Progenitor cell of endocrine pancreas (in vitro differentiated cells): Measurements from ENCODE around the gene MGAT5B. TPM values are rescaled to one million over a fixed set of nuclear protein-coding genes. Genes with fewer than 3 reads are reported as not detected.

Experiments used
- DNase-seq: peaks from one replicate; pipeline ENCODE4 v3.0.0; 2021; ENCODE audit warnings: low spot score; ENCODE audit not compliant: unreplicated experiment
- H3K27ac Mint-ChIP-seq: 2 replicates; pipeline ENCODE4 v1.8.0; 2021; ENCODE audit warnings: mild to moderate bottlenecking, moderate library complexity, mixed read lengths
- H3K27me3 Mint-ChIP-seq: 2 replicates; pipeline ENCODE4 v1.8.0; 2021; ENCODE audit warnings: mixed read lengths
- H3K36me3 Mint-ChIP-seq: 2 replicates; pipeline ENCODE4 v1.8.0; 2022; ENCODE audit warnings: mixed read lengths; ENCODE audit not compliant: insufficient read depth
- H3K4me1 Mint-ChIP-seq: 2 replicates; pipeline ENCODE4 v1.8.0; 2021; ENCODE audit warnings: low read depth, mixed read lengths
- H3K4me3 Mint-ChIP-seq: 2 replicates; pipeline ENCODE4 v1.8.0; 2021; ENCODE audit warnings: low read depth, mild to moderate bottlenecking, moderate library complexity, mixed read lengths
- H3K9me3 Mint-ChIP-seq: 2 replicates; pipeline ENCODE4 v1.8.0; 2021; ENCODE audit warnings: low read depth, mixed read lengths
- CTCF ChIP-seq: fragments of 200-600 bp; sonication (generic); IDR thresholded peaks from one replicate; pipeline ENCODE4 v1.5.0; 2021; ENCODE audit warnings: antibody characterized with exemption, mild to moderate bottlenecking; ENCODE audit not compliant: unreplicated experiment
- total RNA-seq: library from RNA; stranded (reverse); gene quantifications from 2 replicates; pipeline ENCODE4 v1.2.1, GENCODE V29; 2021

MGAT5B gene
- total RNA-seq, 1 donor from 2014 or later: 2.8 TPM

DNA sequence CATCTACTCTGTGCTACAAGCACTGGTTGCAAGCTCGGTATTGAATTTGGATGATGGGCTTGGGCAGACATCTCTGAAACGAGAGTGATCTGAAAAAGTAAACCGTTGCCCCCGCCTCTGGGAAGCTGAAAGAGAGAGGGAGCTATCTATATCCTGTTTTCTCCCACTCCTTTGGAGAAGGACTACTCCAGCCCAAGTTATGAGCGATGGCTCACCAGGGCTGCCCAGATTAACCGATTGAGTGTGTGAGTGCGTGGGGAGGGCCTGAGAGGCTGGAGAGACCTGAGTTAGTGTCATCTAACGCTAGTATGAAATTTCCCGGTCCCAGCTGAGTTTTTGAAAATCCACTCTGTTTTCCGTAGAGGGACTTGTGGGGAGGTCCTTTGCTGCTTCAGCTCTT is 11.5 kb downstream of the MGAT5B start:
- H3K9me3 Mint-ChIP-seq: no peaks in the 10 kb centered on the region
- peaks cover 24% of the 10 kb centered on the region for H3K27me3 Mint-ChIP-seq
- no peaks in the 10 kb centered on the region for H3K36me3 Mint-ChIP-seq
- no peak overlapping the region for H3K27ac Mint-ChIP-seq
- no peak for DNase-seq
- H3K4me1 Mint-ChIP-seq: no peaks in the 10 kb centered on the region
- TF ChIP-seq CTCF: no peak
- H3K4me3 Mint-ChIP-seq: no peak overlapping the region

DNA sequence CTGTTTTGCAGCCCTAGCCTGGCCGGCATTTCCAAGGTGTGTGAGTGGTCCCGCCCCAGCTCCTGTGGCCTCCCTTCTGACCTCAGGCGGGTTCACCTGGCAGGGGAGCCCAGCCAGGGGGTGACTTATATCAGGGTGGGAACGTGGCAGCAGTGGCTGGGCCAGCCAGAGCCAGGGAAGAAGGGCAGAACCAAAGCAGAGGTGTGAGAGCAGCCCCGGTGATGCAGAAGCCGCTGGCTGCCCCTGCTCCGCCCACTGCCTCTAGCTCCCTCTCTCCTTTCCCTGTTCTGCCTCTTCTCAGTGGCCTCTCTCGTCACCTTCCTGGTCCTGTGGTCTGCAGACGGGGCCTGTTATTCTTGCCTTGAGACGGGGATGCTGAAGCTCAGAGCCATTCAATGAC is 12.1 kb downstream of the MGAT5B start:
- TF ChIP-seq CTCF: no peak
- H3K4me3 Mint-ChIP-seq: no peak overlapping the region
- H3K27me3 Mint-ChIP-seq: peaks cover 24% of the 10 kb centered on the region
- no peak for DNase-seq
- no peaks in the 10 kb centered on the region for H3K9me3 Mint-ChIP-seq
- no peaks in the 10 kb centered on the region for H3K4me1 Mint-ChIP-seq
- no peak overlapping the region for H3K27ac Mint-ChIP-seq
- H3K36me3 Mint-ChIP-seq: no peaks in the 10 kb centered on the region

GRCh38 chr17:76880971-76881370 is 12.8 kb downstream of the MGAT5B start:
- Mint-ChIP-seq H3K4me1 (peaks cover 3% of the 10 kb centered on the region), H3K9me3 (no peaks in the 10 kb centered on the region), H3K27ac (no peak overlapping the region), H3K4me3 (no peak overlapping the region), H3K36me3 (no peaks in the 10 kb centered on the region), H3K27me3 (peaks cover 24% of the 10 kb centered on the region)
- no peak for TF ChIP-seq CTCF
- no peak for DNase-seq

- peaks cover 3% of the 10 kb centered on the region for H3K4me1 Mint-ChIP-seq
- no peaks in the 10 kb centered on the region for H3K36me3 Mint-ChIP-seq
- no peak for DNase-seq
- no peaks in the 10 kb centered on the region for H3K9me3 Mint-ChIP-seq
- no peak for TF ChIP-seq CTCF
- no peak overlapping the region for H3K27ac Mint-ChIP-seq
- H3K27me3 Mint-ChIP-seq: peaks cover 24% of the 10 kb centered on the region
- H3K4me3 Mint-ChIP-seq: no peak overlapping the region
These were observed 13.2 kb downstream of the MGAT5B start for GRCh38 chr17:76881408-76881807.

- Mint-ChIP-seq H3K27me3 (peaks cover 24% of the 10 kb centered on the region), H3K4me3 (no peak overlapping the region), H3K9me3 (no peaks in the 10 kb centered on the region), H3K4me1 (peaks cover 3% of the 10 kb centered on the region), H3K36me3 (no peaks in the 10 kb centered on the region), H3K27ac (no peak overlapping the region)
- TF ChIP-seq CTCF: no peak
- DNase-seq: no peak
These were observed 13.8 kb downstream of the MGAT5B start for GRCh38 chr17:76881966-76882365.
